GM12891 (cell line): ENCODE results near the gene GCAT.

ENCODE experiments used
- POLR2A ChIP-seq: IDR thresholded peaks from 2 replicates; pipeline ENCODE4 v1.6.1; 2011; ENCODE audit warnings: low read depth, low read length, control low read depth
- POLR2AphosphoS5 ChIP-seq: IDR thresholded peaks from 2 replicates; pipeline ENCODE4 v1.6.1; 2011; ENCODE audit warnings: low read depth, low read length, control low read depth
- SPI1 ChIP-seq: IDR thresholded peaks from 2 replicates; pipeline ENCODE4 v1.6.1; 2011; ENCODE audit warnings: low read depth, low read length, control low read depth

DNA sequence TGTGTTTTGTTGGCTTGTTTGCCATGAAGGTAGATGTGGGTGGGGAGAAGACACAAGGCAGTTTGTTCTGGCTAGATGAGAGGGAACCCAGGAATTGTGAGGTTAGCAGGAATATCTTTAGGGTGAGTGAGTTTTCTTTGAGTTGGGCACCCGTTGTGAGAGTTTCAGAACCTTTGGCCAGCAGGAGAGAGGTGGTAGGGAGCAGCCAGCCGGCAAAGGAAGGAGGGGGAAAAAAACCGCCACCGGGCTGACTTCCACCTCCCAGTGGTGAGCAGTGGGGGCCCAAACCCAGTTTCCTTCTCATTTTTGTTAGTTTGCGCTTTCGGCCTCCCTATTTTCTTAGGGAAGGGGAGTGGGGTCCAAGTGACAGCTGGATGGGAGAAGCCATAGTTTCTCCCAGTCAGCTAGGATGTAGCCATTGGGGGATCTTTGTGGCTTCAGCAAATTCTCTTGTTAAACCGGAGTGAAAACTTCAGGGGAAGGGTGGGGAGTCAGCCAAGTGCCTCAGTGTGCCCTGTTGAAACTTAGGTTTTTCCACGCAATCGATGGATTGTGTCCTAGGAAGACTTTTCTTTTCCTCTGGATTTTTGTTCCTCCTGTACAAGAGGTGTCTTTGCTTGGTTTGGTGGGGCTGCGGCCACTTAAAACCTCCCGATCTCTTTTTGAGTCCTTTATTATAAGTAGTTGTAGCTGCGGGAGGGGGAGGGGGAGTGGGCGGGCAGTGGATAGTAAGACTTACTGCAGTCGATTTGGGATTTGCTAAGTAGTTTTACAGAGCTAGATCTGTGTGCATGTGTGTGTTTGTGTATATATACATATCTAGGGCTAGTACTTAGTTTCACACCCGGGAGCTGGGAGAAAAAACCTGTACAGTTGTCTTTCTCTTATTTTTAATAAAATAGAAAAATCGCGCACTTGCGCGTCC is 1.1 kb upstream of the GCAT start:
- no peak for TF ChIP-seq POLR2AphosphoS5
- TF ChIP-seq POLR2A: no peak
- no peak for TF ChIP-seq SPI1
